Measurements from ENCODE around the gene ZBTB17. TPM values are rescaled to one million over a fixed set of nuclear protein-coding genes. Genes with fewer than 3 reads are reported as not detected.

ZBTB17 gene
- total RNA-seq, 1 donor from 2014 or later, result 48.6 TPM

GRCh38 chr1:15962176-15962575 is 13.7 kb downstream of the ZBTB17 start:
- Mint-ChIP-seq H3K27me3 (ENCODE audit: low read depth) (no peaks in the 10 kb centered on the region), H3K9me3 (no peaks in the 10 kb centered on the region), H3K27ac (no peak overlapping the region), H3K4me1 (peaks cover 2% of the 10 kb centered on the region), H3K4me3 (no peak overlapping the region), H3K36me3 (peaks cover 8% of the 10 kb centered on the region)
- no peak for DNase-seq (ENCODE audit: low spot score in 2 of 2, unreplicated experiment in 2 of 2)
- TF ChIP-seq, protein P1, sequence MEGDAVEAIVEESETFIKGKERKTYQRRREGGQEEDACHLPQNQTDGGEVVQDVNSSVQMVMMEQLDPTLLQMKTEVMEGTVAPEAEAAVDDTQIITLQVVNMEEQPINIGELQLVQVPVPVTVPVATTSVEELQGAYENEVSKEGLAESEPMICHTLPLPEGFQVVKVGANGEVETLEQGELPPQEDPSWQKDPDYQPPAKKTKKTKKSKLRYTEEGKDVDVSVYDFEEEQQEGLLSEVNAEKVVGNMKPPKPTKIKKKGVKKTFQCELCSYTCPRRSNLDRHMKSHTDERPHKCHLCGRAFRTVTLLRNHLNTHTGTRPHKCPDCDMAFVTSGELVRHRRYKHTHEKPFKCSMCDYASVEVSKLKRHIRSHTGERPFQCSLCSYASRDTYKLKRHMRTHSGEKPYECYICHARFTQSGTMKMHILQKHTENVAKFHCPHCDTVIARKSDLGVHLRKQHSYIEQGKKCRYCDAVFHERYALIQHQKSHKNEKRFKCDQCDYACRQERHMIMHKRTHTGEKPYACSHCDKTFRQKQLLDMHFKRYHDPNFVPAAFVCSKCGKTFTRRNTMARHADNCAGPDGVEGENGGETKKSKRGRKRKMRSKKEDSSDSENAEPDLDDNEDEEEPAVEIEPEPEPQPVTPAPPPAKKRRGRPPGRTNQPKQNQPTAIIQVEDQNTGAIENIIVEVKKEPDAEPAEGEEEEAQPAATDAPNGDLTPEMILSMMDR (IDR thresholded peaks at IDR 0.05; ENCODE audit: unreplicated experiment), result no peak

DNA sequence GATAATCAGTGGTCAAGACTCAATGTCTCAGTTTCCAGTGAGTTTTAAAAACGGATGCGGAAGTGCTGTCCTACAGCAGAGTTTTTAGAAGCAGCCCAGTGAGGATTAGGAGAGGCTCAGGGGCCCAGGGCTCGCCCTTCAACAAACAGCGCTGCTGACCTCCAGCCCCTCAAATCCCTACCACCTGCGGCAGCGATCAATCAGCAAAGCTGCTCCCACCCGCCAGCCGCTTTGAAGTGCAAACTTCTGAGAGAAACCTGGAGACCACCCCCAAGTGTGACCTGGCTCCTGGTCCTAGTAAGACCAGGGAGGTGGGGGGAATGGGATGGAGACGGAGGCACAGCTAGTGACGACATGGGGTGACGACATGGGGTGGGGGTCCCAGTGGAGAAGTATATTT is 14.4 kb downstream of the ZBTB17 start:
- DNase-seq (ENCODE audit: low spot score in 2 of 2, unreplicated experiment in 2 of 2), result no peak

DNA sequence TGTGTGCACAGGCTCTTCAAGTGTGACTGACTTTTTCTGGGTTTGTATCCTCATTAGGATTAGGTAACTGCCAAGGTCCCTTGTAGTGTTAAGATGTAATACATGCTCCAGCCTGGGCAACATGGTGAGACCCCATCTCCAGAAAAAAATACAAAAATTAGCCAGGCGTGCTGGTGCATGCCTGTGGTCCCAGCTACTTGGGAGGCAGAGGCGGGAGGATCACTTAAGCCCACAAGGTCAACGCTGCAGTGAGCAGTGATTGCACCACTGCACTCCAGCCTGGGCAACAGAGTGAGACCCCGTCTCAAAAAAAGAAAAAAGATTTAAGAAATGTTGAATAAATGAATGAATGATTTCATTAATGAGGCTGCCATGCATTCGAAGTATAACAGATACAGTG is 15.1 kb downstream of the ZBTB17 start:
- no peak for DNase-seq (ENCODE audit: low spot score in 2 of 2, unreplicated experiment in 2 of 2)
- peaks cover 2% of the 10 kb centered on the region for H3K4me1 Mint-ChIP-seq
- TF ChIP-seq, protein P1 (IDR thresholded peaks at IDR 0.05; ENCODE audit: unreplicated experiment), result no peak
- no peaks in the 10 kb centered on the region for H3K9me3 Mint-ChIP-seq
- H3K27me3 Mint-ChIP-seq (ENCODE audit: low read depth), result no peaks in the 10 kb centered on the region
- H3K4me3 Mint-ChIP-seq, result no peak overlapping the region
- no peak overlapping the region for H3K27ac Mint-ChIP-seq
- peaks cover 6% of the 10 kb centered on the region for H3K36me3 Mint-ChIP-seq

More for the DNA sequence above, 14.4 kb downstream of the ZBTB17 start:
- TF ChIP-seq, protein P1 (IDR thresholded peaks at IDR 0.05; ENCODE audit: unreplicated experiment), result no peak
- no peaks in the 10 kb centered on the region for H3K27me3 Mint-ChIP-seq (ENCODE audit: low read depth)
- H3K4me1 Mint-ChIP-seq, result peaks cover 2% of the 10 kb centered on the region
- peak overlapping the region; percentile 14 for H3K27ac Mint-ChIP-seq
- no peak overlapping the region for H3K4me3 Mint-ChIP-seq
- H3K9me3 Mint-ChIP-seq, result no peaks in the 10 kb centered on the region
- peaks cover 6% of the 10 kb centered on the region for H3K36me3 Mint-ChIP-seq

DNA sequence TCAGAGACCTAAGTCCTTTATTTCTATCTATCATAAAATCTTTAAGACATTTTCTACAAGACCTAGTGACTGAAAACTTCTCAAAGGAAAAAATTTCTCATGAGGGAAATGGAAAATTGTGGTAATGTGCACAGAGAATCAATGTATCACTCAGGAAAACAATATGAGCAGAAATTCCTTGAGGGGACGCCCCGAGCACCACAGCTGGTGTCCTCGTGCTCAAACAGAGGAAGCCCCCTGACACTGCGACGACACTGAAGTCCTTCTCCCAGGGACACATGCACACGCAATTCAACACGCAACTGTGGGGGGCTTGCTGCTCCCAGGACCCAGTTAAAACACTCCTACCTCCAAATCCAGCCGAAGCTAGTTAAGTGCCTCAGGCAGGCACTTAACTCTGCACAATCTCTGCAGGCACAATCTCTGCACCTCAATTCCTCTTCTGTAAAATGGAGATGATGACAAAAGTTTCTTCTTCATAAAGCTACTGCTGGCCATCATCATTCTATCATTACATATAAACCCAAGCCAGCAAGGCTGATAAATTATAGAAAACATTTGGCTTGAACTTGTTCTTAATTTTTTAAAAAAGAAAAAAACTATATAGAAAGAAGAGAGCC is 16.0 kb downstream of the ZBTB17 start:
- Mint-ChIP-seq H3K36me3 (no peaks in the 10 kb centered on the region), H3K27me3 (ENCODE audit: low read depth) (no peaks in the 10 kb centered on the region), H3K27ac (no peak overlapping the region), H3K4me3 (no peak overlapping the region), H3K9me3 (no peaks in the 10 kb centered on the region), H3K4me1 (peaks cover 2% of the 10 kb centered on the region)
- no peak for DNase-seq (ENCODE audit: low spot score in 2 of 2, unreplicated experiment in 2 of 2)
- TF ChIP-seq, protein P1 (IDR thresholded peaks at IDR 0.05; ENCODE audit: unreplicated experiment), result no peak

- H3K9me3 Mint-ChIP-seq, result no peaks in the 10 kb centered on the region
- no peak overlapping the region for H3K27ac Mint-ChIP-seq
- H3K27me3 Mint-ChIP-seq (ENCODE audit: low read depth), result no peaks in the 10 kb centered on the region
- DNase-seq (ENCODE audit: low spot score in 2 of 2, unreplicated experiment in 2 of 2), result no peak
- H3K4me1 Mint-ChIP-seq, result peaks cover 2% of the 10 kb centered on the region
- no peak overlapping the region for H3K4me3 Mint-ChIP-seq
- TF ChIP-seq, protein P1 (IDR thresholded peaks at IDR 0.05; ENCODE audit: unreplicated experiment), result no peak
- no peaks in the 10 kb centered on the region for H3K36me3 Mint-ChIP-seq
Observed at GRCh38 chr1:15959424-15959823, 16.5 kb downstream of the ZBTB17 start.
